IPS DF 6.9 (cell line): ENCODE data around the gene LAMA5.

Source experiments
- DNase-seq: peaks from one replicate; pipeline ENCODE4 v3.0.0-alpha.2; 2013; ENCODE audit warnings: low read depth, low spot score
- H3K27ac ChIP-seq: one replicate; pipeline ENCODE4 v1.5.1; 2013; ENCODE audit warnings: low read length, control low read depth
- H3K27me3 ChIP-seq: 2 replicates; pipeline ENCODE4 v1.6.1; 2013; ENCODE audit warnings: mild to moderate bottlenecking, low read length; ENCODE audit not compliant: control insufficient read depth, insufficient read depth
- H3K36me3 ChIP-seq: 2 replicates; pipeline ENCODE4 v1.6.1; 2013; ENCODE audit warnings: low read length; ENCODE audit not compliant: control insufficient read depth, insufficient read depth
- H3K4me1 ChIP-seq: 2 replicates; pipeline ENCODE4 v1.6.1; 2013; ENCODE audit warnings: low read length; ENCODE audit not compliant: control insufficient read depth, insufficient read depth
- H3K4me3 ChIP-seq: 2 replicates; pipeline ENCODE4 v1.5.1; 2013; ENCODE audit warnings: mild to moderate bottlenecking, low read length
- H3K9me3 ChIP-seq: 2 replicates; pipeline ENCODE4 v1.6.1; 2013; ENCODE audit warnings: low read length, inconsistent platforms; ENCODE audit not compliant: control insufficient read depth, insufficient read depth
- WGBS: extraction: QIAGEN DNeasy Blood & Tissue Kit; methylation state at CpG from one replicate; pipeline ENCODE4 v1.1.7; 2013; ENCODE audit warnings: mixed read lengths, missing lambda C conversion rate; ENCODE audit not compliant: insufficient read length, insufficient coverage; 5-methylcytosine and 5-hydroxymethylcytosine counted together

LAMA5 gene

DNA sequence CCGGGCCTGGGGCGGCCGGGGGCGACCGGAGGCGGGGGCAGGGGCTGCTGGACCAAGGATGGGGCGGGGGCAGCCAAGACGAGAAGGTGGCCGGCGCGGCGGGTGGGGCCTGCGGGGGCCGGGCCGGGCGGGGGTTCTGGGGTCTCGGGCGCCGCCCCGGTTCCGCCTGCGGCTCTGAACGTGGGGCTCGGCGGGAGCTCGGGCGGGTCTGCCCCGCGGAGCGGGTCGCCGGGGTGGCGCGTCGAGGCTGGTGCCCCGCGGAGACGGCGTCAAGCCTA lies 64.1 kb downstream of the LAMA5 start:
- peak overlapping the region; percentile 94 for H3K4me3 ChIP-seq
- WGBS = no CpG with 5 or more reads among the region's 39 CpGs
- H3K36me3 ChIP-seq = peaks cover 37% of the 10 kb centered on the region
- H3K27me3 ChIP-seq = no peaks in the 10 kb centered on the region
- no peaks in the 10 kb centered on the region for H3K9me3 ChIP-seq
- no peak for DNase-seq
- H3K4me1 ChIP-seq = peaks cover 3% of the 10 kb centered on the region; the same call in 1 of the 2 replicates
- no peak overlapping the region for H3K27ac ChIP-seq

DNA sequence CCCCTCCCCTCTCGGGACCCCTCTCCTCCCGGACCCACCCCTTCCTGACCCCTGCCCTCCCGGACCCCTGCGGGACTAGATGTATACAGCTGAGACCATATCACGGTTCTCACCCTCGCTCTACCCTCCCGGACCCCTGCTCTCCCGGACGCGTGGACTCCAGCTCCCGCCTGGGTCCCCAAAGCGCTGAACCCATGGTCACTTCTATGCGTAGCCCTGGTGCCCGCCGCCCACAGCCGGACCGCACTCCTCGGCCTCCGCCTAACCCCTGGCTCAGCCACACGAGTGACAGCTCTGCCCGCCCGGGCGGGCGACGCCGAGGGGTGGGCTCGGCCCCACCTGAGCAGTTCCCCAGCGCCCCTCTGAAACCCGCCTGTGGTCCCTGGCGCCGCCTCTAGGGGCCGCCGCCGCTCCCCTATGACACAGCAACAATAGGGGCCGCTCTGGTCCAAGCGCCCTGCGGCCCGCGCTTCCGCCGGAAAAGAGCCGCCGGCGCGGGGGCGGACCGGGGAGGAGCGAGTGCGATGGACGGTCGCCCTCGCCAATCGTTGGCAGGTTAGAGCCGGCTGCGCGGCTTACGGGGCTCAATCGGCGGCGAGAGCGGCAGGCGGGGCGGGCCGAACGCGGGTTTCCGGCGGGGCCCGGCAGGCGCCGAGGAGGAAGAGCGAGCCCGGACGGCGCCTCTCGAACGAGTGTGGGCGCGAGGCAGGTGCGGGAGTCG lies 64.6 kb downstream of the LAMA5 start, which contains the start of gene ADRM1:
TSS of gene ADRM1 (plus strand) at position 657 of the 721 bp plus-strand sequence. CDS start 572 bp downstream, outside the sequence.
- peaks cover 3% of the 10 kb centered on the region; the same call in 1 of the 2 replicates for H3K4me1 ChIP-seq
- peaks cover 32% of the 10 kb centered on the region for H3K36me3 ChIP-seq
- H3K4me3 ChIP-seq = peak within 1 kb of the TSS; percentile 94
- H3K27me3 ChIP-seq = no peaks in the 10 kb centered on the region
- peak; percentile 82 for DNase-seq
- no CpG with 5 or more reads among the region's 81 CpGs for WGBS
- H3K9me3 ChIP-seq = no peaks in the 10 kb centered on the region
- no peak within 1 kb of the TSS for H3K27ac ChIP-seq

DNA sequence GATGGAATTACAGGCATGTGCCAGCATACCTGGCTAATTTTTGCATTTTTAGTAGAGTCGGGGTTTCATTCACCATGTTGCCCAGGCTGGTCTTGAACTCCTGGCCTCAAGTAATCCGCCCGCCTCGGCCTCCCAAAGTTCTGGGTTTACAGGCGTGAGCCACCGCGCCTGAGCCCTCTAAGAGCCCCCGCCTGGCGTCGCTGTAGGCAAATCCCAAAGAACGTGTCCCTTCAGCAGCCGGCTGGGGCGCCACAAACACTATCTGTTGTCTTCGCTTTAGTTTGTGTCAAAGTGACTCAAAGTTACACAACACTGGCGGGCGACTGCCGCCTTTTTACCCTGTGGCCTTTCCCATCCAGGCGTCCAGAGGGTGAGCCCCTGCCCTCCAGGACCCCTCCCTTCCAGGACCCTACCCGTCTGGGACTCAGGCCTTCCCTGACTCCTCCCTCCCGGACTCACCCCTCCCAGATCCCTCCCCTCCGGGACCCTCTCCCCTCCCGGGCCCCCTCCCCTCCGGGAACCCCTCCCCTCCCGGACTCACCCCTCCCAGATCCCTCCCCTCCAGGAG lies 65.3 kb downstream of the LAMA5 start:
- H3K4me3 ChIP-seq = peak overlapping the region; percentile 62; the same call in 1 of the 2 replicates
- no peaks in the 10 kb centered on the region for H3K9me3 ChIP-seq
- H3K36me3 ChIP-seq = peaks cover 28% of the 10 kb centered on the region
- H3K27ac ChIP-seq = no peak overlapping the region
- WGBS = no CpG with 5 or more reads among the region's 24 CpGs
- DNase-seq = peak; percentile 67
- peaks cover 3% of the 10 kb centered on the region; the same call in 1 of the 2 replicates for H3K4me1 ChIP-seq
- no peaks in the 10 kb centered on the region for H3K27me3 ChIP-seq

DNA sequence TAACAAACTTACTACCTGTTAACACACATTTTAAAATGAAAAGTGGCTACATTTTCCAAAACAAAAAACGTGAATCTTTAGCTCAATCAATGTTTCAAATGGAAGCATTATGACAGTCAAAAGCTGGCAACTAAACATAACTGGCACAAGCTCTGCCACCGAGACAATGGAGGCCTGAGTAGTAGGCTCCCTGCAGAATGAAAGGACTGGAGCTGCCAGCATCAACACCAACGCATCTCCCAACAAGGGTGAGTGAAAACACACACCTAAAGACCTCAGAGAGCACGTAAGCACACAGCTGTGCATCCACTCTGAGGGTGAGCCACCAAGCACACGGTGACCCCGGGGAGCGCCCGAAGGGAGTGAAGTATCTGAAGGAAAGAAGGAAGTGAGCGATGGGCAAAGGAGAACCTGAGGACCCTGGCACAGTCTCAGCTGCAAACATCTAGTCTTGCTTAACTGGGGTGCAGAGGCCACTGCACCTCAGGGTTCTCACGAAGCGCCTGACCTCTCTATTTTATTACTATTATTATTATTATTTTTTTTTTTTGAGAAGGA lies 65.9 kb downstream of the LAMA5 start:
- no peak overlapping the region for H3K4me3 ChIP-seq
- no CpG with 5 or more reads among the region's 11 CpGs for WGBS
- H3K9me3 ChIP-seq = no peaks in the 10 kb centered on the region
- H3K27ac ChIP-seq = no peak overlapping the region
- no peak for DNase-seq
- H3K36me3 ChIP-seq = peaks cover 23% of the 10 kb centered on the region
- no peaks in the 10 kb centered on the region for H3K27me3 ChIP-seq
- peaks cover 3% of the 10 kb centered on the region; the same call in 1 of the 2 replicates for H3K4me1 ChIP-seq

DNA sequence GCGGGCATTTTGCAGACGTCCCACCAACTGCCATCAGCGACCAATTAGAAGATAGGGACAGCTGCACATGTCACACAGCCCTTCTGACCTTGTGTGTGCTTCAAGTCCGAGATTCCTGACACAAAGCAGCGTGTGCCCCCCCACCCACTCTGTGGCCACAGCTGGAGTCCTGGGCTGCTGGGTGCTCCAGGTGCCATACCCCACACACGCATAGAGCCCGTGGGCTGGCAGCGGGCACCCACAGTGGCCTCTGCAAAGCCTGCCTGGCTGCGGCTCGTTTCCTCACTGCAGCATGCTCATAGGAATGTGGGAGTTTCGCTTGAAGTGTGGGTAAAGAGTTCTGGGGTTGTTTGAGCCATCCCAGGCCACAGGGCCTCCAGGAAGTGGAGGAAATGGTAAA lies 66.8 kb downstream of the LAMA5 start:
- Histone ChIP-seq H3K27ac (no peak overlapping the region), H3K9me3 (no peaks in the 10 kb centered on the region), H3K27me3 (no peaks in the 10 kb centered on the region), H3K36me3 (peaks cover 15% of the 10 kb centered on the region; the same call in 1 of the 2 replicates), H3K4me3 (no peak overlapping the region), H3K4me1 (peaks cover 3% of the 10 kb centered on the region; the same call in 1 of the 2 replicates)
- DNase-seq = no peak
- no CpG with 5 or more reads among the region's 11 CpGs for WGBS

DNA sequence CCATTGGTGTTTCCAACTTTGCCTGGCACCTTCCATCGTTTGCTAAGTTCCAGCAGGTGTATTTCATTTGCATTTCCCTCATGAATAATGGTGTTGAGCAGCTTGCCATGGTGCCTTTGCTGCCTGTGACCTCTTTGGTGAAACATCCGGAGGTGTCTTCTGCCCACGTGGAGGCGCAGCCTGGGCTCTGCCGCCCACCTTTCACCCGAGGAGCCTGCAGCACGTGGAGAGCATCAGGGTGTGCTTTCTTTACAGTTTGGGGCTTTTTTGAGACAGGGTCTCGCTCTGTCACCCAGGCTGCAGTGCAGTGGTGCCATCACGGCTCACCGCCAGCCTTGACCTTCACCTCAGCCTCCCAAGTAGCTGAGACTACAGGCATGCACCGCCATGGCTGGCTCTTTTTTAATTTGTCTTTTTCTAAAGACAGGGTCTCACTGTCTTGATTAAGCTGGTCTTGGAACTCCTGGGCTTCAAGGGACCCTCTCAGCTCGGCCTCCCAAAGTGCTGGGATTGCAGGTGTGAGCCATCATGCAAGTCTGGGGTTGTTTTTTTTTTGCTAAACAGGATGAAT lies 67.4 kb downstream of the LAMA5 start:
- Histone ChIP-seq H3K36me3 (peaks cover 14% of the 10 kb centered on the region; the same call in 1 of the 2 replicates), H3K27ac (no peak overlapping the region), H3K4me3 (no peak overlapping the region), H3K9me3 (no peaks in the 10 kb centered on the region), H3K4me1 (peaks cover 3% of the 10 kb centered on the region; the same call in 1 of the 2 replicates), H3K27me3 (no peaks in the 10 kb centered on the region)
- no peak for DNase-seq
- WGBS = no CpG with 5 or more reads among the region's 12 CpGs

DNA sequence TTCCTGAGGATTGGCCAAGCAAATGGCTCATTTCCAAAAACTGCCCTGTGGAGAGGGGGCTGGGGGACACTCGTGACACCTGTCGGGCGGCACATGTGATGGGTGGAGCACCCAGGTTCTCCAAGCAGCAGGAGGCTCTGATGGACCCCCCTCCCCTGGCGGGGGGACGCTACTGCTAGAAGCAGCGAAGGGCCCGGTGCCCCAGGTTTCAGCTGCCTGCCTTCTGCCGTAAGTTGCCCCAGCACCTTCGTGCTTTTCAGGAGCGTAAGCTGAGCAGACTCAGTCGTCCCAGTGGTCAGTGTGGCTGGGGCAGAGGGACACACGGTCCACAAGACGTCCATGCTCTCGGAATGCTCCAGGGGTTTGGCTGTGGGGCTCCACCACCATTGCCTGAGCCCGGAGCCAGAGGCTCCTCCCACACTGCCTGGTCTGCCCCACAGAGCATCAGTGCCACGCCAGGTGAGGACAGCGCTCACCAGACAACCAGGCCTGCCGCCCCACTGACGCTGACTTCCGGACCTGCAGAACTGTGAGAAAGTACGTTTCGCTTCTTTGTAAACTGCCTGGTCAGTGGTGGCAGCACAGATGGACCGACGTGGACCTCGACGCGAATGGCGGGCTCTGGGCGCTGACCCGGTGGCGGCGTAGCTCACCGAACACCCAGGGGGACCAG lies 68.4 kb downstream of the LAMA5 start:
- no peaks in the 10 kb centered on the region for H3K4me1 ChIP-seq
- no peak overlapping the region for H3K4me3 ChIP-seq
- no peaks in the 10 kb centered on the region for H3K27me3 ChIP-seq

DNA sequence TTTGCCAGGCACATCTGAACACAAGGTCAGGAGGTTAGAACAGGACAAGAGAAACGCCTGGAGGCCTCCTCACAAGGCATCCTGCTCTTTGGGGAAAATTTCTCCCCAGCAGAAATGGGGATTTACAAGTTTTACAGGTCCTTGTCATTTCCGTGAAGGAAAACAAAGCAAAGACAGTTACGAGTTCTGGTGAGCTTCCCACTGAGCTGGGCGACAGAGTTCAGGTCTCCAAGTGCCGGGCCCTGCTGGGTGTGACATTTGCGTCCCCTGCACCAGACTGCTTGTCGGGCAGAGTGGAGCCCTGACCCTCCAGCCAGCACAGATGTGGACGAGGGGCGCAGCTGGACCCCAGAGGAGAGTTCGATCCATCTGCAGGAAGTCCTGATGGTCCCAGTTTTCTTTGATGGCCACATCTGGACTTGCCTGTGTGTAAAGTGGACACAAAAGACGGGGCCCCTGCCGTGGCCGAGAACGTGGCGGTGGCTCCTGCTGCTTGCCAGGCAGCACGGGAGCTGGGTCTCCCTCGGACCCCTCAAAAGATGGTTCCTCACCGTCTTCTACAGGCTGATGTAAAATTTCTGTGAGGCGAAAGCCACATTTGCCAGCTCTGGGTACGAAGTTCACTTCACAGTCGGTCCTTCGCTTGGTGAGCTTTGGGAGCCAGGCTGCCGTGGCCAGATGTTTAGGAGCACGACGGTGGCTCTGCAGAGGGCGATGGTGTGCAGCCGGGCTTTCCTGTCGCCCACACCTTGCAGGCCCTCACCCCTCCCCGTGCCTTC lies 69.5 kb downstream of the LAMA5 start:
- H3K4me3 ChIP-seq = no peak overlapping the region
- H3K36me3 ChIP-seq = 0 out of 2 replicates have a peak, but pooled peaks cover 9% of the 10 kb centered on the region
- H3K9me3 ChIP-seq = no peaks in the 10 kb centered on the region
- no peaks in the 10 kb centered on the region for H3K27me3 ChIP-seq
- no peaks in the 10 kb centered on the region for H3K4me1 ChIP-seq
- no CpG with 5 or more reads among the region's 29 CpGs for WGBS
- DNase-seq = no peak
- H3K27ac ChIP-seq = no peak overlapping the region

More for the DNA sequence above, 68.4 kb downstream of the LAMA5 start:
- no CpG with 5 or more reads among the region's 33 CpGs for WGBS
- Histone ChIP-seq H3K27ac (no peak overlapping the region), H3K9me3 (no peaks in the 10 kb centered on the region), H3K36me3 (0 out of 2 replicates have a peak, but pooled peaks cover 9% of the 10 kb centered on the region)
- DNase-seq = no peak

DNA sequence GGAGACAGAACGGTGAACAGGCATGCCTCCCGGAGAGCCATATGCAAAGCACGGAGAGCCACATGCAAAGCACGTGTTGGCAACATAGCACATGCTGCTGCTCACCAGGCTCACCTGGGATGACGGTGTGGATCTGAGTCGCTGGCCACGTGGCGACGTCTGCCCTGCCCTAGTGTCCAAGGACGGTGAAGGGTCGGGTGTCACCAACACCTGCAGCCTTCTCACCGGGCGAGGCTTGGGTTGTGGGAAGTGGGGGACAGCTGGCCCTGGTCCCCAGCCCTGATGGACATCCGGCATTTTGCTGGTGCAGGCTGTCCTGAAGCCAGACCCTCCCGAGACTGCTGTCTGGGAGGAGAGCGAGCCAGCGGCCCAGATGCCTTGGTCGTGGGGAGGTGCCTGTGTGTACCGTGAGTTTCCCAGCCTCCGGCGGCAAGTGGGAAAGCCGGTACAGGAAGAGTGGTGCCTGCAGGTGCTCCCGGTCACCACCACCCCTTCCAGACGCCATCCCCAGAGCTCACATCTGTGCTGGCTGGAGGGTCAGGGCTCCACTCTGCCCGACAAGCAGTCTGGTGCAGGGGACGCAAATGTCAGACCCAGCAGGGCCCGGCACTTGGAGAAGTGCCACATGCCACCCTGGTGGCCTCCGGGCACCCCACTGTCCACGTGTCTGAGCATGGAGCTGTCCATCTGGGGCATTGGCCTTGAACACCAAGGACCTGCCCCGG lies 70.2 kb downstream of the LAMA5 start:
- no peak for DNase-seq
- no peak overlapping the region for H3K27ac ChIP-seq
- peaks cover 10% of the 10 kb centered on the region for H3K36me3 ChIP-seq
- no peaks in the 10 kb centered on the region for H3K4me1 ChIP-seq
- no peaks in the 10 kb centered on the region for H3K9me3 ChIP-seq
- no peaks in the 10 kb centered on the region for H3K27me3 ChIP-seq
- no peak overlapping the region for H3K4me3 ChIP-seq
- WGBS = no CpG with 5 or more reads among the region's 30 CpGs
